Measurements from ENCODE around the gene LIPC. TPM values are rescaled to one million over a fixed set of nuclear protein-coding genes. Genes with fewer than 3 reads are reported as not detected.
A peak's percentile ranks its signal among the peaks of the same experiment; 100 is the strongest.

The LIPC gene
- total RNA-seq, 1 donor from 2014 or later: 0.62 TPM

GRCh38 chr15:58539548-58539947 is 107.8 kb downstream of the LIPC start:
- intact Hi-C loops (cut with DNase I): no loop called here
- peak; percentile 10 for DNase-seq (ENCODE audit: low spot score)

- DNase-seq (ENCODE audit: low spot score): peak; percentile 33
- intact Hi-C loops (cut with DNase I): loop anchor here (5.0 kb wide), 1 partner anchor 49 kb away; no protein-coding TSS in a partner anchor
Measured at GRCh38 chr15:58541410-58542087, 109.8 kb downstream of the LIPC start.

- peak; percentile 9 for DNase-seq (ENCODE audit: low spot score)
- intact Hi-C loops (cut with DNase I): loop anchor here (5.0 kb wide), 1 partner anchor 51 kb away; no protein-coding TSS in a partner anchor
Measured at GRCh38 chr15:58543664-58544335, 112.0 kb downstream of the LIPC start.

- intact Hi-C loops (cut with DNase I): loop anchor here (5.0 kb wide), 2 partner anchors 52 to 102 kb away; no protein-coding TSS in a partner anchor
- DNase-seq (ENCODE audit: low spot score): peak; percentile 68
Measured at GRCh38 chr15:58544756-58545155, 113.0 kb downstream of the LIPC start.

- peak; percentile 39 for DNase-seq (ENCODE audit: low spot score)
- intact Hi-C loops (cut with DNase I): loop anchor here (2.0 to 5.0 kb wide), 2 partner anchors 23 to 103 kb away; no protein-coding TSS in a partner anchor
Measured at GRCh38 chr15:58545307-58546065, 113.7 kb downstream of the LIPC start.

- peak; percentile 75 for DNase-seq (ENCODE audit: low spot score)
- intact Hi-C loops (cut with DNase I): loop anchor here (2.0 to 5.0 kb wide), 2 partner anchors 23 to 104 kb away; no protein-coding TSS in a partner anchor
Measured at GRCh38 chr15:58546066-58546591, 114.3 kb downstream of the LIPC start.

- intact Hi-C loops (cut with DNase I): loop anchor here (2.0 to 5.0 kb wide), 2 partner anchors 24 to 105 kb away; no protein-coding TSS in a partner anchor
- DNase-seq (ENCODE audit: low spot score): peak; percentile 81
Measured at GRCh38 chr15:58546635-58547627, 115.1 kb downstream of the LIPC start.

- intact Hi-C loops (cut with DNase I): loop anchor here (2.0 to 5.0 kb wide), 2 partner anchors 25 to 105 kb away; no protein-coding TSS in a partner anchor
- DNase-seq (ENCODE audit: low spot score): peak; percentile 38
Measured at GRCh38 chr15:58547628-58548307, 116.0 kb downstream of the LIPC start.

GRCh38 chr15:58548308-58549012 is 116.7 kb downstream of the LIPC start:
- peak; percentile 68 for DNase-seq (ENCODE audit: low spot score)
- intact Hi-C loops (cut with DNase I): loop anchor here (5.0 kb wide), 1 partner anchor 106 kb away; no protein-coding TSS in a partner anchor

GRCh38 chr15:58549013-58549784 is 117.4 kb downstream of the LIPC start:
- DNase-seq (ENCODE audit: low spot score): peak; percentile 55
- intact Hi-C loops (cut with DNase I): loop anchor here (5.0 kb wide), 1 partner anchor 107 kb away; no protein-coding TSS in a partner anchor

GRCh38 chr15:58549785-58550074 is 117.9 kb downstream of the LIPC start:
- intact Hi-C loops (cut with DNase I): loop anchor here (5.0 kb wide), 1 partner anchor 107 kb away; no protein-coding TSS in a partner anchor
- DNase-seq (ENCODE audit: low spot score): peak; percentile 51

GRCh38 chr15:58551084-58551763 is 119.4 kb downstream of the LIPC start:
- peak; percentile 63 for DNase-seq (ENCODE audit: low spot score)
- intact Hi-C loops (cut with DNase I): no loop called here

- peak; percentile 62 for DNase-seq (ENCODE audit: low spot score)
- intact Hi-C loops (cut with DNase I): no loop called here
Measured at GRCh38 chr15:58551764-58552504, 120.1 kb downstream of the LIPC start.

GRCh38 chr15:58552505-58553364 is 120.9 kb downstream of the LIPC start:
- intact Hi-C loops (cut with DNase I): no loop called here
- DNase-seq (ENCODE audit: low spot score): peak; percentile 38
